Amniotic stem cell (primary cell): ENCODE measurements around the gene TRIM67.

ENCODE experiments used
- DNase-seq: peaks from one replicate; lab custom pipeline; 2025; lab: John Stamatoyannopoulos, UW

Gene TRIM67

DNA sequence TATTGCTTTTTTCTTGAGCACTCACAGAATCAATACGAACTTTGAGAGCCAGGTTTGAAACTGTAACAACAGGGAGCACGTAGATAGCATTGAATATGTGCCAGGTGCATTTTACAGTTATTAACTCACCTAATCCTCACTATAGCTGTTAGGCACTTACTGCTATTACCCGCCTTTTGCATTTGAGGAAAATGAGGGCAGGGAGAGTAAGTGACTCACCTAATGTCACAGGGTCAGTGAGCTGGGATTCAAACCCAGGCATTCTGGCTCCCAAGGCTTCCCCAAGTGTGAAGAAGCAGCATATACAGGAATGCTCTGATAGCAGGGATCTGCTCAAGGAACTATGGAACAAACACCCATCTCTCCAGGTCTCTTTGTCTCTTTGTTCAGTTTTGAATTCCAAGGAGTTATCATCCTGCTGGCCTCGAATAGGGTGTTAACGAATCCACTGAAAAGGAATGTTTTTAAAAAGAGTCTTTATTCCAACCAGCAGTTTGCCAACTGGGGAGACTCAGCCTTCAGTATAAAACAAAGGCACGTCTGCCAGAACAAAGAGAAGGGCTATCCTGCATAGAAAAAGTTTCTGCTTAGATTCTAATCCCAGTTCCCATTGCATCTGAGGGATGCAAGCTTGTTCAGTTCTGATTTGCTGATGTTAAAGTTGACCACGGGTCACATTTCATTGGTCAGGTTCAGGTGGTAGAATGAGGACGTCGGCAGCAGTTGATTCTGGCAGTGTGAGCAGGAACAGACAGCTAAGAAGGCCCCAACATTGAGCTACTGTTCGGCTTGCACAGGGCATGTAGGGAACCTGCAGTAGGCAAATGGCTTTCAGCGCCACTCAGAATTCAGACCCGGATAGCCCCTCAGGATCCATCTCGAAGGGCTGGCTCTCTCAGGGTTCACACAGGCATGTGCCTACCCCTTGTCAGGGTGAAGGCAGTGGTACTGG lies 22.1 kb downstream of the TRIM67 start:
- DNase-seq: no peak

GRCh38 chr1:231184891-231185290 lies 23.0 kb downstream of the TRIM67 start:
- no peak for DNase-seq

GRCh38 chr1:231185391-231185790 lies 23.5 kb downstream of the TRIM67 start:
- DNase-seq: no peak

DNA sequence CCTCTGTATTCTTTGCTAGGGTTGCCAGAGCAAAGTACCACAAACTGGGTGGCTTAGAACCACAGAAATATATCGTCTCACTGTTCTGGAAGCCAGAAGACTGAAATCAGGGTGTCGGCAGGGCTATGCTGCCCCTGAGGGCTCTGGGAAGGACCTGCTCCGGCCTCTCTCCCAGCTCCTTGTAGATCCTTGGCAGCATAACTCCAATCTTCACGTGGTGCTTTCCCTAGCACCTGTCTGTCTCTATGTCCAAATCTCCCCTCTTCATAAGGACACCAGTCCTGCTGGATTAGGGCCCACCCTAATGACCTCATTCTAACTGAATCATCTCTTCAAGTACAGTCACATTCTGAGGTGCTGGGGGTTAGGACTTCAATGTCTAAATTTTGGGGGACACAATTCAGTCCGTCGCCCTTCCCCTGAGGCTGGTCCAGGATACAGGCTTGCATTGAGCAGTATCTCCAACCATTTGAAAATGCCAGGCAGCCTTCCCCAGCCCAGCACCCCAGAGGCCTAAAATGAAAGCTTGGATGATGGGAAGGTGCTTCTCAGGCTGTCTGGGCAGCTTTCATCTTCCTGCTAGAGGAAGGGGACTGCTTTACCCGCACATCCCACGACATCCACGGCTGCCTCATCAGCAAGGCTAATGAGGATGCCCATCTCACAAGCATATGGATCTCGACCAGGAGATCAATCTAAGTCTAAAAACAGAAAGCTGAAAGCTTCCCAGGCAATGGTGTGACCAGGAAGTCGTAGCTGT lies 24.7 kb downstream of the TRIM67 start:
- no peak for DNase-seq

- no peak for DNase-seq
Observed at GRCh38 chr1:231187571-231187970, 25.7 kb downstream of the TRIM67 start.

- DNase-seq: no peak
Observed at GRCh38 chr1:231188072-231188471, 26.2 kb downstream of the TRIM67 start.

DNA sequence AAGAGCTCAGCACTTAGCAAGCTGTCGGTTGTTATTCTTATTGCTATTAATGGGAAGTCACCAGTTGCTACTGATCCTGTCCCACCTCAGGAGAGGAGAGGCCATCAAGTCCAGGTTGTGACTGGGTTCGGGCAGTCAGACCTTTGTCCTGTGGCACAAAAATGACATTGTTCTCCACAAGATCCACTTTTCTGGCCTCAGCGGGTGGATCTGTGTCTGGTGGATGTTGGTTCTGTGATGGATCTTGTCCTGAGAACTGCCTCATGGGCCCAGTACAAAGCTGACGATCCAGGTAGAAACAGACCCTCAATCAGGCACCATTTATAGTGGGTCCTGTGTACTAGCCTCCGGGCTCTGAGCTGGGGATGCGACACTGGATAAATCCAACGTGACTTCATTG lies 26.9 kb downstream of the TRIM67 start:
- no peak for DNase-seq

- no peak for DNase-seq
Observed at GRCh38 chr1:231189683-231190270, 27.9 kb downstream of the TRIM67 start.

- no peak for DNase-seq
Observed at GRCh38 chr1:231190456-231190855, 28.6 kb downstream of the TRIM67 start.

GRCh38 chr1:231192620-231193163 lies 30.8 kb downstream of the TRIM67 start:
- no peak for DNase-seq

GRCh38 chr1:231193710-231194340 lies 32.0 kb downstream of the TRIM67 start:
- DNase-seq: no peak

DNA sequence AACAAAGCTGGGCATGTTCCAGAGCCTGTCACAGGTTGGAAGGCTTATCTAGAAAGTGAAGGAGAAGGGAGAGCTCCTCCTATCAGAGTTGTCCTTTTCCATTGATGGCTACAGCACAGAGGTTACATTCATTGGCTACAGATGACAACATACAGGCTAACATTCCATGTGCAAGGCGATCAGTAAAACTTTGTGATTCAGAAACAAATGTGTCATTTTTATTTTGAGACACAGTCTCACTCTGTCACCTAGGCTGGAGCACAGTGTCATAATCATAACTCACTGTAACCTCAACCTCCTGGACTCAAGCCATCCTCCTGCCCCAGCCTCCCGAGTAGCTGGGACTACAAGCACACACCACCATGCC lies 32.6 kb downstream of the TRIM67 start:
- no peak for DNase-seq

- no peak for DNase-seq
Observed at GRCh38 chr1:231194843-231195516, 33.1 kb downstream of the TRIM67 start.

DNA sequence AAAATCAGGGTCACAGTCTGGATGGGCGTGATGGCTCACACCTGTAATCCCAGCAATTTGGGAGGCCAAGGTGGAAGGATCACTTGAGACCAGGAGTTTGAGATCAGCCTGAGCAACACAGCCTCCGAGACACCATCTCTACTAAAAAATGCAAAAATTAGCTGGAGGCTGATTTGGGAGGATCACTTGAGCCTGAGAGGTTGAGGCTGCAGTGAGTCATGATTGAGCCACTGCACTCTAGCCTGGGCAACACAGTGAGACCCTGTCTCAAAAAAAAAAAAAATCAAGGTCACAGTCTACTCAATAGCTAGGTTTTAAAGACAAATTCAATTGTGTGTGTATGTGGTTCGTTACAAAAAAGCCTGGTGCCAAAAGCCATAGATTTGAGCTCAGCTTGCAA lies 34.4 kb downstream of the TRIM67 start:
- no peak for DNase-seq

DNA sequence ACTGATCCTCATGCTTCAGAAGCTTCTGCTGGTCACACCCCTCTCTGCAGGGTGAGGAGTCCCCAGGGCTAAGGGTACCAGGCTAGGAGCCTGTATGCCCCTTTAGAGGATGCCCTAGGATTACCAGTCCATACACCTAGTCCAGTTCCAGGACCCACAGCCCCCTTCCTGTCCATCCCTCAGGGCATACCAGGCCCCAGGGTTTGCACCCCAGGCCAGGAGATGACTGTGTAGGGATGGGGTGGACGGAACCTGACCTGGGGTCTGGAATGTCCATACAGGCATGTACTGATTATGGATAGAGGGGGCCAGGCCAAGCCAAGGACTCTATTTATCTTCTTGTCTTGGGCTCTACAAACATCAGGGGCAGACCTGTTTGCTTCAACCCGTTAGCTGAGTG lies 34.9 kb downstream of the TRIM67 start:
- no peak for DNase-seq

DNA sequence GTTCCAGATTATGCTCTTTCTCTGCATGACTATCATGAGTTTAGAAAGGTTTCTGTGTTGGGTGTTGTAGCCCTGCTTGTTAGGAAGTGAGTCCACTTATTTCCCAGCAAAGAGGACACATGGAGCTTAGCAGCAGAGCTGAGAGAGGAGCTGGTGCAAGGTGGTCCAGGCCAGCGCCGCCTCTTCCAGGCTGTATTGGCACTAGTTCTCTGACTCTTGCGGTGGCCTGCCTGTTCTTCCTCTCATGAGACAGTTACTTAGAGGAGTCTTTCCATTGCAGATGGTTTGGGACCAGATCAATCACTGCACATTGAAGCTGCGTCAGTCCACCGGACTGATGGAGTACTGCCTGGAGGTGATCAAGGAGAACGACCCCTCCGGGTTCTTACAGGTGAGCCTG lies 38.0 kb downstream of the TRIM67 start:
- no peak for DNase-seq

DNA sequence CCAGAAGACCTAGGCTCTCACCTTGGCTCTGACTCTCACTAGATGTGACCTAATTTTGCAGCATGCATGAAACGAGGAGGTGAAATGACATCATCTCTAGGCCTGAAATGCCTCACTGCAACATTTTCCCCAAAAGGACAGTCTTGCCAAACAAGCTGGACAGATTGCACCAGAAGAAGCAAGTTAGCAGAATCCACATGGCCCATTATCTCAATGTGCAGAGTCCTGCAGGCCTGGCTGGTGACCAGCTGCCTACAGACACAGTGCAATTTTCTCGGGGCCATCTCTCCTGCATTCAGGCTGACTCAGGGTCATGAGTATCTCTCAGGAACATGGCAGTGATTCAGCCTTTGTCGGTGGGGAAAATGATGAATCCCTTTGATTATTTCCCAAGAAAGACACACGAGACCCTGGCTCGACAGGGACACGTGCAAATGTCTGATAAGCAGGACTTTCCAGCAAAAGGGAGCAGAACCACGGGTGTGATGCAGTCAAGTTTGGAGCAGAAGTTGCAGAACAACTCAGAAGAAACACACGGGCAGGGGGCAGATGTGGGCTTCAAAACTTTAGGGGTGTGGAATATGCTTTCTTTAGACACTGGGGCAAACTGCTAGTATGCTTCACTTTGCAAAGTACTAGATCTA lies 38.7 kb downstream of the TRIM67 start:
- no peak for DNase-seq

DNA sequence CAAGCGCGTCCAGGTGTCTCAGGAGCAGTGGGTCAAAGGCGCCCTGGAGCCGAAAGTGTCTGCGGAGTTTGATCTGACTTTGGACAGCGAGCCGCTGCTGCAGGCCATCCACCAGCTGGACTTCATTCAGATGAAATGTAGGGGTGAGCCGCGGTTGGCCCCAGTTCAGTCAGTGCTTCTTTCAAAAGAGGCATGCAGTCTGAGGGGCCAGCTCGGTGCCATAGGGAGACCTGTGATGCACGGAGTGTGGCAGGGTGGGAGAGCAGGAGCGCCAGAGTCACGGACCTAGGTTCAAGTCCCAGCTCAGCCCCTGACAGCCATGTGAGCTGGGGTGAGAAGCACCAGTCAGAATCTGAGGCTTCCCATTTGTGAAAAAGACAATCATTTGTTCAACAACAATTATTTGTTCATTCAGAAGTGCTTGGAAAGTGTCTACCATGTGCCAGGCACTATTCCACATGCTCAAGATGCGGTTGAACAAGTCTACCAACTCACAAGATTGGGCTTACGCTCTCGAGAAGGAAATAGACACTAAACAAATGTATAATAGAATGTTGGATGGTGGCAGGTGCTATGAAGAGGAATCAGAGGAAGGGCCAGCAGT lies 39.6 kb downstream of the TRIM67 start:
- DNase-seq: no peak

DNA sequence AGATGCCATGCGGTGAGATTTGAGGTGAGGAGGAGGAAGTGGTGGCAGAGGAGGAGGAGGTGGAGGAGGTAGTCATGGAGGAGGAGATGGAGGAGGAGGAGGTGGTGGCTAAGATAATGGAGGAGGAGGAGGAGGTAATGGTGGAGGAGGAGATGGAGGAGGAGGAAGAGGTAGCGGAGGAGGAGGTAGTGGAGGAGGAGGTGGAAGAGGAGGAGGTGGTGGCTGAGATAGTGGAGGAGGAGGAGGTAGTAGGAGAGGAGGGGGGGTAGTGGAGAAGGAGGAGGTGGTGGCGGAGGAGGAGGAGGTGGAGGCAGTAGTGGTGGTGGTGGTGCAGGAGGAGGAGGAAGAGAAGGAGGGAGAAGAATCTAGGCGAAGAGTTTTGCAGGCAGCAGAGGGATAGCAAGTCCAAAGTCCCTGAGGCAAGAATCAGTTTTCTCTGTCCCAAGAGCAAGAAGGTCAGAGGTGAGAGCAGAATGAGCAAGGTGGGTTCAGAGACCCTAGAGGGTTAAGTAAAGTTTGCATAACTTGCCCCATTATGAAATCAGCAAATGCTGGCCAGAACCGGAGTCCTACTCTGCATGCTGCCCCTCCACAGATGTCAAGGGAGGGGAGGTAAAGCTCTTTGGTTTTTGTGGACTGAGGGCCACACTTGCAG lies 40.2 kb downstream of the TRIM67 start:
- no peak for DNase-seq
